A549 (cell line): ENCODE measurements around the gene ITIH5.

Experiments
- HDAC2 ChIP-seq: fragments of 200-600 bp; sonication (generic); IDR thresholded peaks from 2 replicates; pipeline ENCODE4 v1.6.1; 2016
- MYC ChIP-seq: IDR thresholded peaks from 2 replicates; pipeline ENCODE4 v1.6.1; 2012; ENCODE audit warnings: mild to moderate bottlenecking, inconsistent platforms, low read length, improper control_type of control experiment, borderline replicate concordance
- NFE2L2 ChIP-seq: fragments of 150-350 bp; conservative IDR thresholded peaks from 2 replicates; pipeline ENCODE4 v1.6.1; 2014; ENCODE audit warnings: low read length
- RAD21 ChIP-seq, 2 experiments: fragments of >200 bp in 1 of 2; sonication (Bioruptor Twin) in 1 of 2; formaldehyde crosslinking in 1 of 2; IDR thresholded peaks in 1 of 2; conservative IDR thresholded peaks in 1 of 2; 2 replicates in 1 of 2; 3 replicates in 1 of 2; pipeline ENCODE4 v1.6.1; 2012 to 2018; ENCODE audit warnings: inconsistent platforms in 1 of 2
- RCOR1 ChIP-seq: fragments of 150-350 bp; IDR thresholded peaks from 2 replicates; pipeline ENCODE4 v1.6.1; 2014; ENCODE audit warnings: antibody characterized with exemption, low read length, low read depth
- RFX5 ChIP-seq: fragments of 450-650 bp; IDR thresholded peaks from 2 replicates; pipeline ENCODE4 v1.7.1; 2014; ENCODE audit warnings: antibody characterized with exemption, mild to moderate bottlenecking, moderate library complexity
- TF ChIP-seq, protein P1 (sequence below): fragments of >200 bp; sonication (Bioruptor Twin); formaldehyde crosslinking; IDR thresholded peaks from 3 replicates; pipeline ENCODE4 v1.5.1; 2016
- TF ChIP-seq, protein P2 (sequence below): fragments of 200-600 bp; sonication (generic); IDR thresholded peaks from 2 replicates; pipeline ENCODE4 v1.6.1; 2016; ENCODE audit warnings: antibody characterized with exemption, mild to moderate bottlenecking, moderate library complexity

DNA sequence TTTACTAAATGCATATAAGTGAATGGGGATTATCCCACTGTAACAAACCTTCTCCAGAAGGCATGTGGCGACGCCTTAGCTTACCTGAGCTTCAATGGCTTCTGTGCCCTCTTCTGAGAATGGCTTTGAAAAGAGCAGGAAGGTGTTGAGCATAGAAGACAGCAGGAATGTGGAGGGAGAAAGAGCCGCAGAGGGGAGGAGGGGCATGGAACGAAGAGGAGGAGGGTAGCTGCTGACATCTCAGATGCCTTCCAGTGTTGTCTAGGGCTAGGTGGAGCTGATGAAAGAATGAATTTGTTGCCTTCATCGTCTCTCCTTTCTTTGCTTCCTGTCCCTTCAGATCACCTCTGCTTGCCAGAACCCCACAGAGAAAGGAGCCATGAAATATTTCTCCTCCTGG, 86.2 kb downstream of the ITIH5 start:
- TF ChIP-seq RFX5 (no peak), MYC (no peak), NFE2L2 (no peak), RAD21 (conservative IDR thresholded peaks at IDR 0.05 in 1 of 2, IDR thresholded peaks at IDR 0.05 in 1 of 2) (no peak), RCOR1 (no peak), HDAC2 (no peak)
- TF ChIP-seq, protein P1, sequence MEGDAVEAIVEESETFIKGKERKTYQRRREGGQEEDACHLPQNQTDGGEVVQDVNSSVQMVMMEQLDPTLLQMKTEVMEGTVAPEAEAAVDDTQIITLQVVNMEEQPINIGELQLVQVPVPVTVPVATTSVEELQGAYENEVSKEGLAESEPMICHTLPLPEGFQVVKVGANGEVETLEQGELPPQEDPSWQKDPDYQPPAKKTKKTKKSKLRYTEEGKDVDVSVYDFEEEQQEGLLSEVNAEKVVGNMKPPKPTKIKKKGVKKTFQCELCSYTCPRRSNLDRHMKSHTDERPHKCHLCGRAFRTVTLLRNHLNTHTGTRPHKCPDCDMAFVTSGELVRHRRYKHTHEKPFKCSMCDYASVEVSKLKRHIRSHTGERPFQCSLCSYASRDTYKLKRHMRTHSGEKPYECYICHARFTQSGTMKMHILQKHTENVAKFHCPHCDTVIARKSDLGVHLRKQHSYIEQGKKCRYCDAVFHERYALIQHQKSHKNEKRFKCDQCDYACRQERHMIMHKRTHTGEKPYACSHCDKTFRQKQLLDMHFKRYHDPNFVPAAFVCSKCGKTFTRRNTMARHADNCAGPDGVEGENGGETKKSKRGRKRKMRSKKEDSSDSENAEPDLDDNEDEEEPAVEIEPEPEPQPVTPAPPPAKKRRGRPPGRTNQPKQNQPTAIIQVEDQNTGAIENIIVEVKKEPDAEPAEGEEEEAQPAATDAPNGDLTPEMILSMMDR: no peak
- TF ChIP-seq, protein P2, sequence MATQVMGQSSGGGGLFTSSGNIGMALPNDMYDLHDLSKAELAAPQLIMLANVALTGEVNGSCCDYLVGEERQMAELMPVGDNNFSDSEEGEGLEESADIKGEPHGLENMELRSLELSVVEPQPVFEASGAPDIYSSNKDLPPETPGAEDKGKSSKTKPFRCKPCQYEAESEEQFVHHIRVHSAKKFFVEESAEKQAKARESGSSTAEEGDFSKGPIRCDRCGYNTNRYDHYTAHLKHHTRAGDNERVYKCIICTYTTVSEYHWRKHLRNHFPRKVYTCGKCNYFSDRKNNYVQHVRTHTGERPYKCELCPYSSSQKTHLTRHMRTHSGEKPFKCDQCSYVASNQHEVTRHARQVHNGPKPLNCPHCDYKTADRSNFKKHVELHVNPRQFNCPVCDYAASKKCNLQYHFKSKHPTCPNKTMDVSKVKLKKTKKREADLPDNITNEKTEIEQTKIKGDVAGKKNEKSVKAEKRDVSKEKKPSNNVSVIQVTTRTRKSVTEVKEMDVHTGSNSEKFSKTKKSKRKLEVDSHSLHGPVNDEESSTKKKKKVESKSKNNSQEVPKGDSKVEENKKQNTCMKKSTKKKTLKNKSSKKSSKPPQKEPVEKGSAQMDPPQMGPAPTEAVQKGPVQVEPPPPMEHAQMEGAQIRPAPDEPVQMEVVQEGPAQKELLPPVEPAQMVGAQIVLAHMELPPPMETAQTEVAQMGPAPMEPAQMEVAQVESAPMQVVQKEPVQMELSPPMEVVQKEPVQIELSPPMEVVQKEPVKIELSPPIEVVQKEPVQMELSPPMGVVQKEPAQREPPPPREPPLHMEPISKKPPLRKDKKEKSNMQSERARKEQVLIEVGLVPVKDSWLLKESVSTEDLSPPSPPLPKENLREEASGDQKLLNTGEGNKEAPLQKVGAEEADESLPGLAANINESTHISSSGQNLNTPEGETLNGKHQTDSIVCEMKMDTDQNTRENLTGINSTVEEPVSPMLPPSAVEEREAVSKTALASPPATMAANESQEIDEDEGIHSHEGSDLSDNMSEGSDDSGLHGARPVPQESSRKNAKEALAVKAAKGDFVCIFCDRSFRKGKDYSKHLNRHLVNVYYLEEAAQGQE: no peak
